ENCODE results near the gene ATN1.

Gene ATN1

GRCh38 chr12:6959058-6959804, 31.5 kb downstream of the ATN1 start:
- peak; percentile 73 for DNase-seq

GRCh38 chr12:6959805-6960592, 32.2 kb downstream of the ATN1 start:
- no peak for DNase-seq

- peak; percentile 54 for DNase-seq
Observed at GRCh38 chr12:6960593-6961277, 33.0 kb downstream of the ATN1 start.

GRCh38 chr12:6961278-6961694, 33.5 kb downstream of the ATN1 start:
- peak; percentile 95 for DNase-seq

- DNase-seq: peak; percentile 73
Observed at GRCh38 chr12:6961695-6962284, 34.0 kb downstream of the ATN1 start.

- DNase-seq: no peak
Observed at GRCh38 chr12:6962285-6963015, 34.7 kb downstream of the ATN1 start.

GRCh38 chr12:6963016-6963731, 35.4 kb downstream of the ATN1 start:
- DNase-seq: no peak

- DNase-seq: no peak
Observed at GRCh38 chr12:6963791-6964413, 36.1 kb downstream of the ATN1 start.

GRCh38 chr12:6964605-6965025, 36.9 kb downstream of the ATN1 start:
- no peak for DNase-seq

- peak; percentile 92 for DNase-seq
Observed at GRCh38 chr12:6965026-6965661, 37.4 kb downstream of the ATN1 start.

- DNase-seq: no peak
Observed at GRCh38 chr12:6965714-6966113, 38.0 kb downstream of the ATN1 start.

GRCh38 chr12:6966351-6966750, 38.6 kb downstream of the ATN1 start:
- DNase-seq: no peak

GRCh38 chr12:6967651-6968100, 39.9 kb downstream of the ATN1 start:
- peak; percentile 24 for DNase-seq

- DNase-seq: peak; percentile 20
Observed at GRCh38 chr12:6968426-6968825, 40.7 kb downstream of the ATN1 start.

GRCh38 chr12:6970096-6970527, 42.4 kb downstream of the ATN1 start:
- DNase-seq: no peak

- DNase-seq: no peak
Observed at GRCh38 chr12:6974180-6974579, 46.4 kb downstream of the ATN1 start.

- DNase-seq: no peak
Observed at GRCh38 chr12:6975297-6976032, 47.7 kb downstream of the ATN1 start.

GRCh38 chr12:6977653-6978052, 49.9 kb downstream of the ATN1 start:
- no peak for DNase-seq

- no peak for DNase-seq
Observed at GRCh38 chr12:6978188-6978587, 50.4 kb downstream of the ATN1 start.

GRCh38 chr12:6978611-6979011, 50.9 kb downstream of the ATN1 start:
- no peak for DNase-seq

Data from stimulated activated CD8-positive, alpha-beta memory T cell treated with anti-CD3 and anti-CD28 coated beads, Interleukin-4, amount 100 ng/mL, for 48 hours (primary cell).